ENCODE data around the gene GAA.

GRCh38 chr17:80100035-80100323, 1.4 kb upstream of the GAA start:
- no peak for TF ChIP-seq CTCF (IDR thresholded peaks at IDR 0.05 in 8 of 11, conservative IDR thresholded peaks at IDR 0.05 in 3 of 11)
- TF ChIP-seq POLR2A (IDR thresholded peaks at IDR 0.05) = no peak
- no peak for TF ChIP-seq POLR2AphosphoS5 (IDR thresholded peaks at IDR 0.05)

Data from spleen (tissue), 7 donors.